Caco-2 (cell line): ENCODE results near the gene ADAMTS9. TPM values are rescaled to one million over a fixed set of nuclear protein-coding genes. Genes with fewer than 3 reads are reported as not detected.
A peak's percentile ranks its signal among the peaks of the same experiment; 100 is the strongest.

ENCODE experiments used
- BruUV-seq: library from RNA; stranded (reverse); fragments of 400-500 nt; replicated peaks from 2 replicates; lab custom pipeline; 2021; lab: Mats Ljungman, UMichigan
- CTCF ChIA-PET: fragments of 300-600 bp; sonication (Branson Sonifier 250); formaldehyde crosslinking; loops from one replicate; lab custom pipeline; 2022; ENCODE audit warnings: antibody characterized with exemption; lab: Charles Lee
- POLR2A ChIA-PET: fragments of 300-600 bp; sonication (Branson Sonifier 250); formaldehyde crosslinking; loops from one replicate; lab custom pipeline; 2022; ENCODE audit warnings: antibody characterized with exemption; lab: Charles Lee
- DNase-seq, 2 experiments: peaks; one replicate each; pipeline versions ENCODE4 v3.0.0 to v3.0.0-alpha.2; 2020 to 2022
- H3K27me3 ChIP-seq: replicated peaks from 2 replicates; pipeline ENCODE4 v1.6.0; 2011; ENCODE audit warnings: low read length; ENCODE audit not compliant: control insufficient read depth, insufficient read depth
- H3K36me3 ChIP-seq: 2 replicates; pipeline ENCODE4 v1.5.1; 2011; ENCODE audit warnings: low read length; ENCODE audit not compliant: control insufficient read depth, insufficient read depth
- H3K4me1 ChIP-seq: fragments of 250-450 bp; sonication (Bioruptor Pico); 2 replicates; pipeline ENCODE4 v1.5.1; 2020; ENCODE audit warnings: mild to moderate bottlenecking
- H3K4me3 ChIP-seq: 2 replicates; pipeline ENCODE4 v1.5.1; 2011; ENCODE audit warnings: low read depth, mild to moderate bottlenecking, control low read depth, low read length
- H3K9me3 ChIP-seq: fragments of 250-450 bp; sonication (Bioruptor Pico); 2 replicates; pipeline ENCODE4 v1.5.1; 2020; ENCODE audit warnings: mild to moderate bottlenecking, moderate library complexity
- H3K27ac Mint-ChIP-seq: one replicate; pipeline ENCODE4 v1.8.0; 2022; ENCODE audit warnings: mixed read lengths; ENCODE audit not compliant: unreplicated experiment
- H3K27me3 Mint-ChIP-seq: one replicate; pipeline ENCODE4 v1.8.0; 2022; ENCODE audit warnings: mixed read lengths; ENCODE audit not compliant: insufficient read depth, unreplicated experiment
- H3K36me3 Mint-ChIP-seq: one replicate; pipeline ENCODE4 v1.8.0; 2022; ENCODE audit warnings: mild to moderate bottlenecking, mixed read lengths; ENCODE audit not compliant: insufficient read depth, unreplicated experiment
- H3K4me1 Mint-ChIP-seq: one replicate; pipeline ENCODE4 v1.8.0; 2022; ENCODE audit warnings: low read depth, mixed read lengths; ENCODE audit not compliant: unreplicated experiment
- H3K4me3 Mint-ChIP-seq: one replicate; pipeline ENCODE4 v1.8.0; 2022; ENCODE audit warnings: mild to moderate bottlenecking, moderate library complexity, mixed read lengths; ENCODE audit not compliant: unreplicated experiment
- H3K9me3 Mint-ChIP-seq: one replicate; pipeline ENCODE4 v1.8.0; 2022; ENCODE audit warnings: mixed read lengths; ENCODE audit not compliant: unreplicated experiment
- CTCF ChIP-seq, 2 experiments: fragments of 200-600 bp in 1 of 2; IDR thresholded peaks; 1 replicate in 1 of 2; 2 replicates in 1 of 2; pipeline versions ENCODE4 v1.5.1 to v1.8.0; 2011 to 2022; ENCODE audit warnings: antibody characterized with exemption in 1 of 2, control low read depth in 1 of 2, inconsistent platforms in 1 of 2, low read depth in 1 of 2, low read length in 1 of 2, mild to moderate bottlenecking in 1 of 2, moderate library complexity in 1 of 2; ENCODE audit not compliant: insufficient read depth in 1 of 2, severe bottlenecking in 1 of 2, unreplicated experiment in 1 of 2
- intact Hi-C: fragments of 100-400 bp; cut with micrococcal nuclease; formaldehyde crosslinking; loops from one replicate; pipeline ENCODE4 v1.10.0; 2022; ENCODE audit not compliant: unreplicated experiment
- total RNA-seq: library from RNA; stranded (reverse); gene quantifications from 2 replicates; pipeline ENCODE4 v1.2.3, GENCODE V29; 2022

The ADAMTS9 gene
- total RNA-seq, 1 experiment from 2014 or later, result 4.0 TPM

GRCh38 chr3:64666171-64666588 is 21.6 kb downstream of the ADAMTS9 start:
- no TSS peak for BruUV-seq
- H3K27me3 ChIP-seq, result no peaks in the 10 kb centered on the region
- Mint-ChIP-seq H3K27me3 (no peaks in the 10 kb centered on the region), H3K4me3 (no peak overlapping the region), H3K36me3 (no peaks in the 10 kb centered on the region), H3K4me1 (no peaks in the 10 kb centered on the region), H3K27ac (no peak overlapping the region), H3K9me3 (peaks cover 6% of the 10 kb centered on the region)
- intact Hi-C loops, result loop anchor here (5.0 kb wide), 1 partner anchor 134 kb away; no protein-coding TSS in a partner anchor
- peak in 1 of 2 experiments; percentile 11 for DNase-seq
- POLR2A ChIA-PET, result no interaction called here
- H3K4me3 ChIP-seq, result no peak overlapping the region
- CTCF ChIA-PET, result interaction anchor here (0.6 kb wide), 2 partner anchors 100 to 133 kb away, joined by 3 to 4 read pairs; no protein-coding TSS in a partner anchor
- H3K9me3 ChIP-seq, result no peaks in the 10 kb centered on the region
- no peaks in the 10 kb centered on the region for H3K36me3 ChIP-seq
- H3K4me1 ChIP-seq, result peaks cover 12% of the 10 kb centered on the region
- TF ChIP-seq CTCF (IDR thresholded peaks at IDR 0.05; ENCODE audit: insufficient read depth in 1 of 2, low read depth in 1 of 2, low read length in 1 of 2, severe bottlenecking in 1 of 2, unreplicated experiment in 1 of 2), result no peak

- no peak for DNase-seq
- Mint-ChIP-seq H3K4me3 (no peak overlapping the region), H3K4me1 (no peaks in the 10 kb centered on the region), H3K27ac (no peak overlapping the region), H3K36me3 (no peaks in the 10 kb centered on the region), H3K9me3 (peaks cover 6% of the 10 kb centered on the region), H3K27me3 (no peaks in the 10 kb centered on the region)
- intact Hi-C loops, result no loop called here
- Histone ChIP-seq H3K4me3 (no peak overlapping the region), H3K9me3 (no peaks in the 10 kb centered on the region), H3K4me1 (peaks cover 12% of the 10 kb centered on the region), H3K27me3 (no peaks in the 10 kb centered on the region), H3K36me3 (no peaks in the 10 kb centered on the region)
- no TSS peak for BruUV-seq
- CTCF ChIA-PET, result no interaction called here
- no peak for TF ChIP-seq CTCF (IDR thresholded peaks at IDR 0.05; ENCODE audit: insufficient read depth in 1 of 2, low read depth in 1 of 2, low read length in 1 of 2, severe bottlenecking in 1 of 2, unreplicated experiment in 1 of 2)
- POLR2A ChIA-PET, result no interaction called here
These were observed 23.4 kb downstream of the ADAMTS9 start for GRCh38 chr3:64664397-64664796.

GRCh38 chr3:64659617-64659978 is 28.2 kb downstream of the ADAMTS9 start:
- ChIA-PET POLR2A (no interaction called here), CTCF (no interaction called here)
- no peak for TF ChIP-seq CTCF (IDR thresholded peaks at IDR 0.05; ENCODE audit: insufficient read depth in 1 of 2, low read depth in 1 of 2, low read length in 1 of 2, severe bottlenecking in 1 of 2, unreplicated experiment in 1 of 2)
- Histone ChIP-seq H3K27me3 (no peaks in the 10 kb centered on the region), H3K9me3 (no peaks in the 10 kb centered on the region), H3K4me1 (no peaks in the 10 kb centered on the region), H3K4me3 (no peak overlapping the region), H3K36me3 (no peaks in the 10 kb centered on the region)
- Mint-ChIP-seq H3K27me3 (no peaks in the 10 kb centered on the region), H3K4me3 (no peak overlapping the region), H3K9me3 (peaks cover 6% of the 10 kb centered on the region), H3K27ac (no peak overlapping the region), H3K36me3 (no peaks in the 10 kb centered on the region), H3K4me1 (no peaks in the 10 kb centered on the region)
- no TSS peak for BruUV-seq
- intact Hi-C loops, result no loop called here
- DNase-seq, result no peak
